Measurements from ENCODE around the gene KCNH1.

Gene KCNH1

GRCh38 chr1:210940081-210940617 lies 193.8 kb downstream of the KCNH1 start:
- DNase-seq (ENCODE audit: extremely low read depth, low read depth): no peak
- TF ChIP-seq, protein P1, sequence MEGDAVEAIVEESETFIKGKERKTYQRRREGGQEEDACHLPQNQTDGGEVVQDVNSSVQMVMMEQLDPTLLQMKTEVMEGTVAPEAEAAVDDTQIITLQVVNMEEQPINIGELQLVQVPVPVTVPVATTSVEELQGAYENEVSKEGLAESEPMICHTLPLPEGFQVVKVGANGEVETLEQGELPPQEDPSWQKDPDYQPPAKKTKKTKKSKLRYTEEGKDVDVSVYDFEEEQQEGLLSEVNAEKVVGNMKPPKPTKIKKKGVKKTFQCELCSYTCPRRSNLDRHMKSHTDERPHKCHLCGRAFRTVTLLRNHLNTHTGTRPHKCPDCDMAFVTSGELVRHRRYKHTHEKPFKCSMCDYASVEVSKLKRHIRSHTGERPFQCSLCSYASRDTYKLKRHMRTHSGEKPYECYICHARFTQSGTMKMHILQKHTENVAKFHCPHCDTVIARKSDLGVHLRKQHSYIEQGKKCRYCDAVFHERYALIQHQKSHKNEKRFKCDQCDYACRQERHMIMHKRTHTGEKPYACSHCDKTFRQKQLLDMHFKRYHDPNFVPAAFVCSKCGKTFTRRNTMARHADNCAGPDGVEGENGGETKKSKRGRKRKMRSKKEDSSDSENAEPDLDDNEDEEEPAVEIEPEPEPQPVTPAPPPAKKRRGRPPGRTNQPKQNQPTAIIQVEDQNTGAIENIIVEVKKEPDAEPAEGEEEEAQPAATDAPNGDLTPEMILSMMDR (IDR thresholded peaks at IDR 0.05; ENCODE audit: low read depth, low read length): no peak

DNA sequence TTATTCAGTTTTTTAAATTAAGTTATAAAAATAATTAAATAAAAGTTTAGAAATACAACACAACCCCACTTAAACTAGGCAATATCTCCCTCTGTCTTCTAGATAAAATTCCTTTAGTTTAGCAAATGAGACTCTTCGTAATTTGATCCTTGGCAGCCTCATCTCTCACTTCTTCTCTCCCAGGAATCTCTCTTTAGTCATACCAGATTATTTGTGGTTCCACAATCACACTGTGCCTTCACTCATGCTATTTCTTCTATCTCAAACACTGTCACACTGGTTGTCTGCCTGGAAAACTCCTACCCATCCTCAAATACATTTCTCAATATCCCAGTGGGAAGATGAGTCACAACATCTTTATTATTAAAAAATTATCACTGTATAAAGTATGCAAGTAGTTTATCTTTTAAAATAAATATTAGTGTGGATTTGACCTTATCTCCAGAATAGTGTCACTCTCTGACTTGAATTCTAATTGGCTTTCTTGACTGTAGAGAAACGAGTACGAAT lies 195.5 kb downstream of the KCNH1 start:
- DNase-seq (ENCODE audit: extremely low read depth, low read depth): no peak

GRCh38 chr1:210937846-210938245 lies 196.1 kb downstream of the KCNH1 start:
- DNase-seq (ENCODE audit: extremely low read depth, low read depth): no peak
- TF ChIP-seq, protein P1 (IDR thresholded peaks at IDR 0.05; ENCODE audit: low read depth, low read length): no peak

More for the DNA sequence above, 195.5 kb downstream of the KCNH1 start:
- TF ChIP-seq, protein P1 (IDR thresholded peaks at IDR 0.05; ENCODE audit: low read depth, low read length): no peak

- TF ChIP-seq, protein P1 (IDR thresholded peaks at IDR 0.05; ENCODE audit: low read depth, low read length): no peak
- no peak for DNase-seq (ENCODE audit: extremely low read depth, low read depth)
These were observed 198.0 kb downstream of the KCNH1 start for GRCh38 chr1:210935905-210936304.

GRCh38 chr1:210932104-210932503 lies 201.8 kb downstream of the KCNH1 start:
- DNase-seq (ENCODE audit: extremely low read depth, low read depth): no peak
- TF ChIP-seq, protein P1 (IDR thresholded peaks at IDR 0.05; ENCODE audit: low read depth, low read length): no peak

DNA sequence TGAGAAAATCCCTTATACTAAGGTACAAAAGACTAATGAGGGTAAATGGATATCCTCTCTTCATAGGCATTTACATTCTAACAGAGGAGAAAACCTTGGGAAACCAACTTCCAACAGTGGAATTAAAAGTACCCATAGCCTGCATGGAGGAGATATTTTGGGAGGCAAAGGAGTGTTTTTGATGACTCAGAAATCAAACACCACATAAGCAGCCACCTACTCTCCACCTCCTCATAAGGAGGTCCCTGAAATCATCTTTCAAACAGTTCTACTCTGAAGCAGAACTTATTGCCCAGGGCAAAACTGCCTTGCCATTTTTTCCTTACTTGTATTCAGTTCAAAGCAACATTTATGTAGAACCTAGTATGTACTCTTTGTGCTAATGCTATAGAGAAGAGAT lies 211.3 kb downstream of the KCNH1 start:
- TF ChIP-seq, protein P1 (IDR thresholded peaks at IDR 0.05; ENCODE audit: low read depth, low read length): no peak
- DNase-seq (ENCODE audit: extremely low read depth, low read depth): no peak

GRCh38 chr1:210920716-210921694 lies 212.9 kb downstream of the KCNH1 start:
- TF ChIP-seq, protein P1 (IDR thresholded peaks at IDR 0.05; ENCODE audit: low read depth, low read length): no peak
- DNase-seq (ENCODE audit: extremely low read depth, low read depth): no peak

Data from AG09319 (cell line).